GM19043 (cell line): Measurements from ENCODE around the gene RTL1.

Experiments
- ATAC-seq: cut with Tn5 transposase; IDR thresholded peaks from one replicate; pipeline ENCODE4 v1.9.1; 2021; ENCODE audit warnings: low read depth; ENCODE audit not compliant: unreplicated experiment

Gene RTL1

GRCh38 chr14:100898935-100899883 is 4.3 kb downstream of the RTL1 start:
- ATAC-seq, result no peak

- ATAC-seq, result no peak
Measured at GRCh38 chr14:100898465-100898864, 5.1 kb downstream of the RTL1 start.

GRCh38 chr14:100896369-100897060 is 7.0 kb downstream of the RTL1 start:
- no peak for ATAC-seq

GRCh38 chr14:100895411-100895810 is 8.1 kb downstream of the RTL1 start:
- no peak for ATAC-seq

- no peak for ATAC-seq
Measured at GRCh38 chr14:100894416-100894815, 9.1 kb downstream of the RTL1 start.

GRCh38 chr14:100893760-100894159 is 9.8 kb downstream of the RTL1 start:
- no peak for ATAC-seq

- ATAC-seq, result no peak
Measured at GRCh38 chr14:100893228-100893601, 10.3 kb downstream of the RTL1 start.

- ATAC-seq, result no peak
Measured at GRCh38 chr14:100892496-100893227, 10.9 kb downstream of the RTL1 start.

- no peak for ATAC-seq
Measured at GRCh38 chr14:100891501-100892445, 11.7 kb downstream of the RTL1 start.

- no peak for ATAC-seq
Measured at GRCh38 chr14:100891051-100891450, 12.5 kb downstream of the RTL1 start.

GRCh38 chr14:100890061-100890850 is 13.3 kb downstream of the RTL1 start:
- no peak for ATAC-seq

GRCh38 chr14:100889641-100890040 is 13.9 kb downstream of the RTL1 start:
- ATAC-seq, result no peak

- ATAC-seq, result no peak
Measured at GRCh38 chr14:100888789-100889315, 14.7 kb downstream of the RTL1 start.

GRCh38 chr14:100887728-100888335 is 15.7 kb downstream of the RTL1 start:
- ATAC-seq, result no peak

GRCh38 chr14:100885617-100886016 is 17.9 kb downstream of the RTL1 start:
- no peak for ATAC-seq

GRCh38 chr14:100885196-100885595 is 18.3 kb downstream of the RTL1 start:
- no peak for ATAC-seq

- ATAC-seq, result no peak
Measured at GRCh38 chr14:100884456-100884855, 19.1 kb downstream of the RTL1 start.

GRCh38 chr14:100883789-100884101 is 19.8 kb downstream of the RTL1 start:
- ATAC-seq, result no peak
